PC-3 (cell line): Measurements from ENCODE around the gene IARS2.

Source experiments
- EZH2 ChIP-seq: fragments of 300-600 bp; sonication (generic); IDR thresholded peaks from one replicate; pipeline ENCODE4 v1.6.1; 2017; ENCODE audit warnings: antibody characterized with exemption, mild to moderate bottlenecking, low read length; ENCODE audit not compliant: unreplicated experiment
- EZH2phosphoT487 ChIP-seq: fragments of 300-600 bp; sonication (generic); IDR thresholded peaks from 2 replicates; pipeline ENCODE4 v1.6.1; 2018; ENCODE audit warnings: mild to moderate bottlenecking, antibody characterized with exemption, low read length, borderline replicate concordance
- TF ChIP-seq, protein P1 (sequence below): fragments of 300-600 bp; sonication (generic); conservative IDR thresholded peaks from 2 replicates; pipeline ENCODE4 v1.5.1; 2017; ENCODE audit warnings: antibody characterized with exemption, low read depth, mild to moderate bottlenecking, low read length

DNA sequence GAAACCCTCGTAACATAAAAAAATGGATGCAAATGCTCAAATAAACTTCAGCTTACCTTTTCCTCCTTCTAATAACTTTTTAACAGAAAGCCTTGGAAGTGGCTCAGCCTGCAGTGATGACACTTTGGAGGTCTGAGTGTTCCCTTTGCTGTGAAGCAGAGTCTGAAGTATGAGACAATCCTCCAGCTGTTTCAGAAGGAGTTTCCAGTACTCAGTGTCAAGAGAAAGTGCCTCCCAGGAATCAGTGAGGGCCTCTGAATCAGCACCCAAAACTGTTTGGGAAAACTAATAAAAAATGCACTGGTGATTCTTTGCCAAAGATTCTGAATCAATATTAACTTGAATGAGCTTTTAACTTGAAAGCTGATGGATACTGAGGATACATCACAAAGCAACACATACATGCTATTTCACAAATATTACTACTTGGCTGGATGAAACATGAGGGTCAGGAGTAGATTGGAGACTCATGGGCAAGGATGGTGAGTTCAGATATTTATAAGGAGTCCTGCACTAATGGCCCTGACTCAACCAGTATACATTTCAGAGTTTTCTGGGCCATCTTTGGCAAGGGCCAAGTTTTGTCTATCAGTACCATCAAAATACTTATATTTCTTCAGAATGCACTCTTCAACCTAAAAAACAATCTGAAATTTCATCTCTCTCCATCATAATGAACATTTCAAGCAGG is 77.0 kb downstream of the IARS2 start:
- TF ChIP-seq, protein P1, sequence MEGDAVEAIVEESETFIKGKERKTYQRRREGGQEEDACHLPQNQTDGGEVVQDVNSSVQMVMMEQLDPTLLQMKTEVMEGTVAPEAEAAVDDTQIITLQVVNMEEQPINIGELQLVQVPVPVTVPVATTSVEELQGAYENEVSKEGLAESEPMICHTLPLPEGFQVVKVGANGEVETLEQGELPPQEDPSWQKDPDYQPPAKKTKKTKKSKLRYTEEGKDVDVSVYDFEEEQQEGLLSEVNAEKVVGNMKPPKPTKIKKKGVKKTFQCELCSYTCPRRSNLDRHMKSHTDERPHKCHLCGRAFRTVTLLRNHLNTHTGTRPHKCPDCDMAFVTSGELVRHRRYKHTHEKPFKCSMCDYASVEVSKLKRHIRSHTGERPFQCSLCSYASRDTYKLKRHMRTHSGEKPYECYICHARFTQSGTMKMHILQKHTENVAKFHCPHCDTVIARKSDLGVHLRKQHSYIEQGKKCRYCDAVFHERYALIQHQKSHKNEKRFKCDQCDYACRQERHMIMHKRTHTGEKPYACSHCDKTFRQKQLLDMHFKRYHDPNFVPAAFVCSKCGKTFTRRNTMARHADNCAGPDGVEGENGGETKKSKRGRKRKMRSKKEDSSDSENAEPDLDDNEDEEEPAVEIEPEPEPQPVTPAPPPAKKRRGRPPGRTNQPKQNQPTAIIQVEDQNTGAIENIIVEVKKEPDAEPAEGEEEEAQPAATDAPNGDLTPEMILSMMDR: no peak
- TF ChIP-seq EZH2phosphoT487 (no peak), EZH2 (no peak)
